NCI-H187 treated with DMSO at 0.1 percent for 48 hours (cell line): ENCODE data around the gene NELFE.
"Not testable (repeated sequence)": the region's sequence is repeated elsewhere in the genome, so short reads cannot be mapped to it uniquely, and the experiment has no call there.

Source experiments
- DNase-seq: peaks from one replicate; lab custom pipeline; 2025; lab: John Stamatoyannopoulos, UW

Gene NELFE

DNA sequence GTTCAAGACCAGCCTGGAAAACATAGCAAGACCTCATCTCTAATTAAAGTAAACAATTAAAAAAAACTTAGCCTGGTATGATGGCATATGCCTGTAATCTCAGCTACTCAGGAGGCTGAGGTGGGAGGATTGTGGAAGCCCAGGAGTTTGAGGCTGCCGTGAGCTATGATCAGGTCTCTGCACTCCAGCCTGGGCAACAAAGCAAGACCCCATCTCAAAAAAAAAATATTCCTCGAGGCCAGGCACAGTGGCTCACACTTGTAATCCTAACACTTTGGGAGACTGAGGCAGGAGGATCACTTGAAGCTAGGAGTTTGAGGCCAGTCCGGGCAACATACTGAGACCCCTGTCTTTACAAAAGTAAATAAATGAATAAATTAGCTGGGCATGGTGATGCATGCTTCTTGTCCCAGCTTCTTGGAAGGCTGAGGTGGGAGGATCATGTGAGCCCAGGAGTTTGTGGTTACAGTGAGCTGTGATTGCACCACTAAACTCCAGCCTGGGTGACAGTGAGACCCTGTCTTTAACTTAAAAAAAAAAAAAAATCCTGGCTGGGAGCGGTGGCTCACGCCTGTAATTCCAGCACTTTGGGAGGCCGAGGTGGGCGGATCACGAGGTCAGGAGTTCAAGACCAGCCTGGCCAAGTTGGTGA is 40.6 kb downstream of the NELFE start:
- DNase-seq = no peak

DNA sequence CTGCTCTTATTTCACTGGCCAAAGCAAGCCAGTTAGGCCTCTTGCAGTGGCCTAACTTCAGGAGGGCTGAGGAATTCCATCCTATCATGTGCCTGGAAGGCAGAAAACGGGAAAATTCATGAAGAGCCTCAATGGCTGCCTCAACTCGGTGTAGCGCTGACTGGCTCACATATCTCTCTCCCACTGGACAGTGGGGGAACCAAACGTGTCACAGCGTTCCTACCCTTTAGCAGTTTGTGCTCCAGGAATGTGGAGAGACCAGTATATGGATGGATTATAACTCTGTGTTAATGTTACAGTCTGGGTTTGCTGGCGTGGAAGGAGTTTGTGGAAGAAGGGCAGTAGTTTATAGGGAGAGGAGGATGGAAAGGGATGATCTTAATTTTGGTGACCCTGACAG is 43.0 kb downstream of the NELFE start:
- DNase-seq = no peak

DNA sequence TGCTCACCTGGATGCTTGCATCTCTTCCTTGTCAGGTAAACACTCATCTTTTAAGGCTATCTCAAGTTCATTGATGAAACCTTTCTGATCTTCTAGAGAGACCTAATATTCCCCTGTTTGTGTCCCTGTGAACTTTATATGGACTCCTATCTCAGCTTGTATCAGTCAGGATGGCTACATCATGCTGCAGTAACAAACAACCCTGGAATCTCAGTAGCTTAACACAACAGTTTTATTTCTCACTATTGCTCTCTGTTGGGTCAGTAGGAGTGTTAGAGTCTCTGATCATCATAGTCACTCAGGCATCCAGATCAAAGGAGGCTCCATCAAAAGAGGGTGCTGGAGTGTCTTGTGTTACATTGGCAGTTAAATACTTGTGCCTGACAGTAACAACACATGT is 43.4 kb downstream of the NELFE start:
- DNase-seq = no peak

DNA sequence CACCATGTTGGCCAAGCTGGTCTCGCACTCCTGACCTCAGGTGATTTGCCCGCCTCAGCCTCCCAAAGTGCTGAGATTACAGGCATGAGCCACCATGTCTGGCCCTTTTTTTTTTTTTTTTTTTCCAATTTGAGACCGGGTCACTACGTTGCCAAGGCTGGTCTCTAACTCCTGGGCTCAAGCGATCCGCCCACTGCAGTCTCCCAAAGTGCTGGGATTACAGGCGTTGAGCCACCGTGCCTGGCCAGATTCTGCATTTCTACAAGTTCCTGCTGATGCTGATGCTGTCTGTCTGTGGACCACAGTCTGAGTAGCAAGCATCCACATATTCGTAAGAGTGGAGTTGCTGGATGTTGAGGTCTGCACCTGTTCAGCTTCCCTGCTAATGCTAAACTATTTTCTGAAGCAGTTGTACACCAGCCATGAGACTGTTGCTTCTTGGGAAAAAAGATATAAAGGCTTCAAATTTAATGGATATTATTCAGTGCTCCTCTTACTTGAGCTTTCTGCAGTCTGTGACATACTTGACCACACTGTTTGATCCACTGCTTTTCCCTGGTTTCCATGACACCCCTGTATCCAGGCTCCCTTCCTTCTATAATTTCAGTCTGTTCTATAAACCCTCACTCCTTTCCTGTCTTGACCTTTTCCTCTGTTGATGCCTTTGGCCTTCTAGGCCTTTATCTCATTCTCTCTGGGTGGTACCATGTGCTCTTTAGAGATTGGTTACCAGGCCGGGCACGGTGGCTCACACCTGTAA is 46.8 kb downstream of the NELFE start:
- DNase-seq = no peak

DNA sequence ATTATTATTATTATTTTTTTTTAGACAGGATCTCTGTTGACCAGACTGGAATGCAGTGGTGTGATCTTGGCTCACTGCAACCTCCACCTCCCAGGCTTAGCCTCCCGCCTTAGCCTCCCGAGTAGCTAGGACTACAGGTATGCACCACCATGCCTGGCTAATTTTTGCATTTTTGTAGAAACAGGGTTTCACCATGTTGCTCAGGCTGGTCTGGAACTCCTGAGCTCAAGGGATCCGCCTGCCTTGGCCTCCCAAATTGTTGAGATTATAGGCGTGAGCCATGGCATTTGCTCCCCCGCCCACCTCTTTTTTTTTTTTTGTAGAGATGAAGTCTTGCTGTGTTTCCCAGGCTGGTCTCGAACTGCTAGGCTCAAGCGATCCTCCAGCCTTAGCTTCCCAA is 49.5 kb downstream of the NELFE start:
- not testable (repeated sequence) for DNase-seq

DNA sequence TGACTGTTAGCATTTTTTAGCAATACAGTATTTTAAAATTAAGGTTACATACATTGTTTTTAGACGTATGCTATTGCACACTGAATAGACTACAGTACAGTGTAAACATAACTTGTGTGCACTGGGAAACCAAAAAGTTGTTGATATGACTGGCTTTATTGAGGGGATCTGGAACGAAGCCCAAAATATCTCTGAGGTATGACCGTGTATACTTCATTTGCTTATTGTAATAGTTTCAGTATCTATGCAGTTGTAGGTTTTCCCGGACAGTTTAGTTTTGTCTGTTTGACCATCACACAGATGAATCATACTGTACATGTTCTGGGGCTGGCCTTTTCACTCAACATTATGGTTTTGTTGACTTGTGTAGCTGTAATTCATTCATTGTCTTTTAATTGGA is 50.0 kb downstream of the NELFE start:
- no peak for DNase-seq

DNA sequence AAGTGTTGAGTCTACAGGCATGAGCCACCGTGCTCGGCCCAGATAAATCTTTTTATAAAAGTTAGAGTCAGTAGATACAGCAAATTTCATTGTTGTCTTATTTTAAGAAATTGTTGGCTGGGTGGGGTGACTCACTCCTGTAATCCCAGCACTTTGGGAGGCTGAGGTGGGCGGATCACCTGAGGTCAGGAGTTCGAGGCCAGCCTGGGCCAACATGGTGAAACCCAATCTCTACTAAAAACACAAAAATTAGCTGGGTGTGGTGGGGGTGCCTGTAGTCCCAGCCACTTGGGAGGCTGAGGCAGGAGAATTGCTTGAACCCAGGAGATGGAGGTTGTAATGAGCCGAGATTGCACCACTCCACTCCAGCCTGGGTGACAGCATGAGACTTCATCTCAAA is 50.5 kb downstream of the NELFE start:
- not testable (repeated sequence) for DNase-seq

DNA sequence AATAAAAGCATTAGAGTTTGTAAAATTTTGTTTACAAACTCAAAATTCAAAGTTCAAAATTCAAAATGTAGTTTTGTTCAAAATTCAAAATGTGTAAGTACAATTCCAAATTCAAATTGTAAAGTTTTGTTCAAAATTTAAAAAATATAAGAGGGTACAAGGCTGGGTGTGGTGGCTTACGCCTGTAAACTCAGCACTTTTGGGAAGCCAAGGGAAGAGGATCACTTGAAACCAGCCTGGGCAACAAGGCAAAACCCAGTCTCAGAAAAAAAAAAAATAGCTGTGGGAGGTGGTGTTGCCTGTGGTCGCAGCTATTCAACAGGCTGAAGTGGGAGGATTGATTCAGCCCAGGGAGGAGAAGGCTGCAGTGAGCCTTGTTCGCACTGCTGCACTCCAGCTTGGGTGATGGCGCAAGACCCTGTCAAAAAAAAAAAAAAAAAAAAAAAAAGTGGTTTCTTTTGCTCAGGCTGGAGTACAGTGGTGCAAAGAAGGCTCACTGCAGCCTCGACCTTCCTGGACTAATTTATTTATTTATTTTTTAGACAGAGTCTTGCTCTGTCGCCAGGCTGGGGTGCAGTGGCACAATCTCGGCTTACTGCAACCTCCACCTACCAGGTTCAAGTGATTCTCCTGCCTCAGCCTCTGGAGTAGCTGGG is 51.5 kb downstream of the NELFE start:
- no peak for DNase-seq

DNA sequence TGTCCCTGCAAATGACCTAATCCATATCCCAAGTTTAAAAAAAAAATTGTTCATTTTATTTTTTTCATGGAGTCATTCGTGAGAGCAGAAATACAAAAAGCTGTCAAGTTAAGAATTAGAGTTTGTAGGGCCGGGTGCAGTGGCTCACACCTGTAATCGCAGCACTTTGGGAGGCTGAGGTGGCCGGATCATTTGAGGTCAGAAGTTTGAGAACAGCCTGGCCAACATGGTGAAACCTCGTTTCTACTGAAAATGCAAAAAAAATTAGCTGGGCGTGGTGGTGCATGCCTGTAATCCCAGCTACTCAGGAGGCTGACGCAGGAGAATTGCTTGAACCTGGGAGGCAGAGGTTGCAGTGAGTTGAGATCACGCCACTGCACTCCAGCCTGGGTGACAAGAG is 52.0 kb downstream of the NELFE start:
- not testable (repeated sequence) for DNase-seq

DNA sequence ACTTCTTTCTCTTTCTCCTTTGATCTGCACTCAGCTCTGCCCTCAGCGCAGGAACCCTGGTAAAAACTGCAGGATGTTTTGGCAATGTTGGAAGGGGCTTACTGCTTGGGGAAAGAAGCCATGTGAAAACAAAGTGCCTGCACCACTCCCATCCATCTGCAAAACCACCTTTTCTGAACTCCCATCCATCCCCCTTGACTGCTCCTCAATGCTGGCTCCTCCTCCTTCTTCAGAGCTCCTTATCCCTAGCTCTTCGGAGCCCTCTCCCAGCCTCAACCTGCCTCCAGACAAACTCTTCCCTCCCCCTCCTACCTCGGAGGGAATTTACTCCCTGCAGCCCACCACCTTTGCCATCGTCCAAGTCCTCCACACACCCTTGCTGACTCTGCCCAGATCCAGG is 52.6 kb downstream of the NELFE start:
- DNase-seq = no peak

DNA sequence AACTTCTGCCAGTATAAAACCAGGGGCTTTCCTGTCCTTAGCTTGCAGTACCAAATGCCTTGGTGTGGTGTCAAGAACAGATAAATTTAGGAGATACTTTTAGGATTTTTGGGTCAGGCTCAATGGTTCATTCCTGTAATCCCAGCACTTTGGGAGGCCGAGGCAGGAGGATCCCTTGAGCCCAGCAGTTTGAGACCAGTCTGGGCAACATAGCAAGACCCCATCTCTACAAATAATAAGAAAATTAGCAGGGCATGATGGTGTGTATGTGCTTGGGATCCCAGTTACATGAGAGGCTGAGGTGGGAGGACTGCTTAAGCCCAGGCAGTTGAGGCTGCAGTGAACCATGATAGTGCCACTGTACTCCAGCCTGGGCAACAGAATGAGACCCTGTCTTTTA is 53.7 kb downstream of the NELFE start:
- DNase-seq = no peak

DNA sequence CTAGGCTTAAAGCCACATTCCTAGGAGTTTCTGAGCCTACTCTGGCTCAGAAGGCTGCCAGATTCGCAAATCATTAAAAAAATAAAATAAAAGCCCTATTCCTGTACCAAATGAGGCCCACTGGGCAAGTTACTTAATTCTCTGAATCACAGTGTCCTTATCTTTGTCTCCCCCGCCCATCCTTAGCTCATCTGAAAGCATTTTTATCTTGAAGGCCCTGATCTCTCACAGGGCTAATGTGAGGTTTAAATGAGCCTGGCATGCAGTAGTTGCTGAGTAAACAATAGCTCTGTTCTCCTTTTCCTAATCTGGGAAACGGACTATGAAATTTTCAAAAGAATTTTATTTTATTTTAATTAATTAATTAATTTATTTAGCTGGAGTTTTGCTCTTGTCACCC is 54.8 kb downstream of the NELFE start:
- DNase-seq = no peak
